Esophagus squamous epithelium (tissue), 4 donors: ENCODE data around the gene NOS2.

Experiments
- CTCF ChIP-seq, 6 experiments: fragments of 450-650 bp in 4 of 6; fragments of 200-600 bp in 2 of 6; sonication (generic) in 2 of 6; IDR thresholded peaks; one replicate each; pipeline ENCODE4 v1.5.1; 2016 to 2019; ENCODE audit warnings: antibody characterized with exemption in 6 of 6, mild to moderate bottlenecking in 4 of 6, moderate library complexity in 4 of 6
- POLR2A ChIP-seq, 4 donors: fragments of 450-650 bp; IDR thresholded peaks; one replicate each; pipeline ENCODE4 v1.6.1; 2017; ENCODE audit warnings: antibody characterized with exemption in 4 of 4, mild to moderate bottlenecking in 4 of 4, moderate library complexity in 3 of 4

GRCh38 chr17:27816946-27817345 is 16.6 kb upstream of the NOS2 start:
- TF ChIP-seq POLR2A (IDR thresholded peaks at IDR 0.05): no peak
- TF ChIP-seq CTCF (IDR thresholded peaks at IDR 0.05): no peak
